CD4-positive, alpha-beta T cell treated with Interleukin-4 for 4 hours (primary cell): Measurements from ENCODE around the gene RABEP1.

Source experiments
- DNase-seq: peaks from one replicate; pipeline ENCODE4 v3.0.0-alpha.2; 2020

RABEP1 gene

GRCh38 chr17:5362162-5362811 lies 80.2 kb downstream of the RABEP1 start:
- no peak for DNase-seq

DNA sequence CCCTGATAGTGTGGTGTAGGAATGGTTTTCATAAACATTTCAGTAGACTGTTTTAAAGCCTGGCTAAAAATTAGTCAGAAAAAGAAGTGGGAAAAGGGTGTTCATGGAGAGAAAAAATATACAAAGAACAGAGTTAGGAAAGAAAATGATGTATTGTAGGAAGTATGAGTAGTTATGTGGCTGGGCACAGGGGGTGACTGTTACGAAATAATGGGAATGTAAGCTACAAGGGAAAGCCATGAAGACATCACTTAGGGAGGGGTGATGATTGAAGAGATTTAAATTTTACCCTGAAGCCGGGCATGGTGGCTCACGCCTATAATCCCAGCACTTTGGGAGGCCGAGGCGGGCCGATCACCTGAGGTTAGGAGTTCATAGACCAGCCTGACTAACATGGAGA lies 82.1 kb downstream of the RABEP1 start:
- no peak for DNase-seq

GRCh38 chr17:5364696-5365095 lies 82.6 kb downstream of the RABEP1 start:
- no peak for DNase-seq

DNA sequence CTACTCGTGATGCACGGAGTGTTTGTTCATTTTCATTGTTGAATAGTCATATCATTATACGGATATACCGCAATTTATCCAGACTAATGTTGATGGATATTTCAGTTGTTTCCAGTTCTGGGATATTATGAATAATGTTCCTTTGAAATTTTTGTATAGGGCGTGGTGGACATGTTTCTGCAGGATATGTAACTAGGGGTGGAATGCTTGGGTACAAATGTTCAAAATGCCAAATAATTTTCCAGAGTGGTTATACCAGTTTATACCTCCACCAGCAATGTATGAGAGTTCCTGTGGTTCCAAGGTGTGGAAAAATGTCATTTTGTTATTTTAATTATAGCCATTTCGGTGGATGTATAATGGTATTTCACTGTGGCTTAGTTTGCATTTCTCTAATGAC lies 83.7 kb downstream of the RABEP1 start:
- no peak for DNase-seq

- no peak for DNase-seq
Measured at GRCh38 chr17:5370411-5370810, 88.3 kb downstream of the RABEP1 start.

GRCh38 chr17:5373112-5373511 lies 91.0 kb downstream of the RABEP1 start:
- no peak for DNase-seq

DNA sequence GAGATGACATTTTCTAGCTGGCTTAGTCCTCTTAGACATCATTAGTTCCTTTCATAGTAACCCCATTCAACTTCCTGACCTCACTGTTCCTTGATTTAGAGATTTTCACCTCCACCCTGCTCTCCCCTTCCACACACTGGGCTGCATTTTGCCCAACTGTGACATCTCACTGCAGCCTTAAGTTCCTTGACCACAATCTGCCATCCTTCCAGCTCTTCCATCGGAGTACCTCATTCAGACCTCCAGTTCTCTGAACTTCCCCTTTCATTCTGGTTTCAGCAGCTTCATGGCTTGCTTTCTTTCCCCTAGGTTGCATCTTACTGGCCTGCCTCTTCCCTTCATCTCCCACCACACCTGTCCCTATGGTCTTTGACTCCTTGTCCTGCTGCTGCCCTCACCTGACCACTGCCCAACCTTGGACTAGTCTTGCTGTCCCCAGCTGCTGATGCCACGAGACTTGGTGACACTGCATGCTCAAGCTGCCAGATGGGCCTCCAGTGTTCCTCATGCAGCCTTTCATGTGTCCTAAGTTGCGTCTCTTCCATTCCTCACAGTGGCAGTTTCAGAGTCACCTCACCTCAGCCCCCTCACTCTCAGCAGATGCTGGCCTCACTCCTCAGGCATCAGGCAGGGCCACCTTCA lies 96.6 kb downstream of the RABEP1 start:
- no peak for DNase-seq

- DNase-seq = no peak
Measured at GRCh38 chr17:5379351-5380107, 97.4 kb downstream of the RABEP1 start.

DNA sequence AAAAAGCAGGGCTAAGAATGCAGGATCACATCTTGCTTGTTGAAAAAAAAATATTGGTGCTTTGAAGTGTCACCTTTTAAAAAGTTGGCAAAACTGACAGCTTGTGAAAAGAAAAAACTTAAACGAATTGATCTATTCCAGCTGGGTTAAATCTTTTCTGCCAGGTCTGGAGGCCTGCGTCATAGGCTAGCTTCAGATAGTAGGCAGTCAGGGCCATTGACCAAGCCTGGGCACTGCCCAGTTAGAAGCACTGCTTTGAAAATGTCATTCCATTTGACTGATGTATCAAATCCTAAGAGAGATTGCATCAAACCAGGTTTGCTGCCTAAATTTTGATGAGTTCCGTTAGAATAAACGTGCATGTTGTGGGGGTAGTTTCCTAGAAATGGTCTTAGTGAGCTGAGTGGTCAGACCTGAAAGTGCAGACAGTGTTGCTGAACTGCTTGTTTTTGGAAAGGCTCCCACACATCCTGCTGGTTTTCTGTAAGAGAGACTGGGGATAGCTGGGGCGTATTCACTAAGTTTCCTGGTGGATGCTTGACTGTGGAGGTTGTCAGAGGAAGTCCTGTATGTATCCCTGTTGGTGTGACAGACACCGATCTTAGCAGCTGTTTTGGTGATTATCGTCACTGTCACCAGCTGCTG lies 98.5 kb downstream of the RABEP1 start:
- DNase-seq = no peak

DNA sequence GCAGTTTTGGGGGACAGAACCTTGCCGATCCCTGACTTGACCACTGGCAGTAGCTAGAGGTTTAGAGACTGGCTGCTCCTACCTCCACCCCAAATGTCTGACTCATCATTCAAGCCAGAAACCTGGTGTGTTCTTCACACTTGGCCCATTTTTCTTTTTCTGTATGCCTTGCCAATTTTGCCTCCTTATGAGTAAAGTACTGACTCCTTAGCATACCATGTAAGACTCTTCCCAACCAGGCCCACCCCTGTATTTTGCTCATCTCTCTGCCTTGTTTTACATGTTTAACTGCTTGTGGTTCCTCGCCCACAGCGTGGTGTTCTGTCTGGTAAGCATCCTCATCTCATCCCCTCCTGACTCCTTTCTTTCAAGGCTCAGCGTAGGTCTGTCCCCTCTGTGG lies 99.5 kb downstream of the RABEP1 start:
- no peak for DNase-seq

DNA sequence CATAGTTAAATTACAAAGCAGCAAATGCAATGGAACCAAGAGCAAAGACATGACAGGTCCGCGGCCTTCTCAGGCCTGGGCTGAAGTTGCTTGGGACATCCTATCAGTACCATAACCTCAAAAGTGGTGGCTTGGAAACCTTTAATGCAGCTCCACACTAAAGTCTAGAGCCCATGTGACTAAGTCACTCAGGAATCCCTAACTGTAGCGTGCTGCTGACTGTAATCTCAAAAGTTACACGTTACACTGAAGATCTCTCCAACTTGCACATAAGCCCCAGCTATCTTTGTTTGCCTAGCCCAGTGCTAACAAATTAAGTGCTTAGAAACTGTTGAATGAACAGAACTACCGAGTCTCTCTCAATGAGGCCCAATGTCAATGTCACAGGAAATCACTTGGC lies 109.6 kb downstream of the RABEP1 start:
- no peak for DNase-seq

GRCh38 chr17:5396612-5397011 lies 114.5 kb downstream of the RABEP1 start:
- no peak for DNase-seq

- DNase-seq = no peak
Measured at GRCh38 chr17:5399767-5400166, 117.7 kb downstream of the RABEP1 start.

DNA sequence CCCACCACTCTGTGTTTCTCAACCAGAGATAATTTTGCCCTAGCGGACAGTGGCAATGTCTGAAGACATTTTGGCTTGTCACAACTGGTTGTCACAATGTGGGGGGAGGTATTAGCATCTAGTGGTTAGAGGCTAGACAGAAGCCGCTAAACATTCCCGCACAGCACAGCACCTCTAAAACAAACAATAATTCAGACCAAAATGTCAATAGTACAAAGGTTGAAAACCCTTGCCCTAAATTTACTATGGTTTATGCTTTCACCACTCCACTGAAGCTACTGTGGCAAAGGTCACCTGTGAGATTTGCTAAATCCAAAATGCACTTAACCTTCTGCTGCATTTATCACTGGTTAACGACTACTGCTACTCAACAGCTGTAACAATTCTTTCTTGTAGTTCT lies 123.3 kb downstream of the RABEP1 start:
- DNase-seq = no peak

- DNase-seq = no peak
Measured at GRCh38 chr17:5408186-5408585, 126.1 kb downstream of the RABEP1 start.

- DNase-seq = no peak
Measured at GRCh38 chr17:5410594-5411272, 128.6 kb downstream of the RABEP1 start.

DNA sequence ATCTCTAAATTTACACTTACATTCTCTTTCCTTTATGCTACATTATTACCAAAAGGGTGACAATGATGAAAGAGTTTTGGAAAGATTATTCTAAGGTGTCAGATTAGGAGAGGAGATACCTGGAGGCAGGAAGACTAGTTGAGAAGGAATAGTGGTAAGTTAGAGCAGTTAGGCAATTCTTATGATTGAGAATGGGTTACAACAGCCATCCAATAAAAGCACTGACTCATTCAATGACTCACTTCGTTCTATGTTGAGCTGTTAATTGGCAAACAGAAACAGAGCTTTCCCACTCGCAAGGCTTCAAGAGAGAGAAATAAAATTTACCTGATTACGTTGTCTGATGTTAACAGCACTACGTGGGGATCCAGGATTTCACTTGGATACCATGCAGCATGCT lies 131.6 kb downstream of the RABEP1 start:
- DNase-seq = no peak

DNA sequence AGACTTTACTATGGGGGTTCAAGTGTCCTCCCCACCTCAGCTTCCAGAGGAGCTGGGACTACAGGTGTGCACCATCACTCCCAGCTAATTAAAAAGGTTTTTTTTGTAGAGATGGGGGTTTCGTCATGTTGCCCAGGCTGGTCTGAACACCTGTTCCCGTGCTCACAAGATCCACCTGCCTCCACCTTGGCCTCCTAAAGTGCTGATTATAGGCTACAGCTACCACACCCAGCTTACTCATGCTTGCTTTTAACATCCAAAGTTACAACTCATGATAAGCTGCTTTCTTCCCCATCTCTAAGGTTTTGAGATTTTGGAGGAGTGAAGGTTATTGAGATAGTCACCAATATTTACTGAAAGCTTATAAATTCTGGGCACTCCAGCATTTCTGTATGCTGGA lies 134.8 kb downstream of the RABEP1 start:
- DNase-seq = no peak

GRCh38 chr17:5418858-5419355 lies 136.8 kb downstream of the RABEP1 start:
- peak; percentile 75 for DNase-seq

DNA sequence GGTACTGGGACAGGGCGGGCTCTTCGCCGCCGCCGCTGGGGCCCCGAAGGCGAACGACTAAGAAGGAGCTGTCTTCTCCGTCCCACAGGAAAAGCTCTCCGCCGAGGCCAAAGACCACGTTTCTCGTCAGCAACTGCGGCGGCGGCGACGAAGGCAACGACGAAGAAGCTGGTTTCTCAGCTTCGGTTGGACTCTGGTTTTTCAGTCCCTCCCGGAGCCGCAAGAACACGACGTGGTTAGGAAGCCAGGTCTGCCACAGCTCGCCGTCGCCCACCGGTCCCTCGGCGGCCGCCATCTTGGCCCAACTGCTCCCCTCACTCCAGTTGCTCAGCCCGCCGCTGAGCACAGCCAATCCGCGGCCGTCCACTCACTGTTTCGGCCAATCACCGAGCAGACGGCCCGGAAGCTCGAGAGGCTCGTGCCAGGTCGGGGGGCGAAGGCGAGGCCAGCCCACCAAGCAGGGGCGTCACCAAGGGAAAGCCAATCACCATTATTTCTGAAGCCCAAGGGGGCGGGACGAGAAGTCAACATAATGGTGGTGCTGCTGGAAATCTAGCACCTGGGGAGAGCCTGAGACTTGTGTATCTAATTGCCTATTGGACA lies 137.4 kb downstream of the RABEP1 start, which contains the start of gene NUP88:
NUP88 (minus strand) TSS at position 307 of the 603 bp plus-strand sequence; CDS start at position 295, 12 bp downstream.
- peak; percentile 95 for DNase-seq

DNA sequence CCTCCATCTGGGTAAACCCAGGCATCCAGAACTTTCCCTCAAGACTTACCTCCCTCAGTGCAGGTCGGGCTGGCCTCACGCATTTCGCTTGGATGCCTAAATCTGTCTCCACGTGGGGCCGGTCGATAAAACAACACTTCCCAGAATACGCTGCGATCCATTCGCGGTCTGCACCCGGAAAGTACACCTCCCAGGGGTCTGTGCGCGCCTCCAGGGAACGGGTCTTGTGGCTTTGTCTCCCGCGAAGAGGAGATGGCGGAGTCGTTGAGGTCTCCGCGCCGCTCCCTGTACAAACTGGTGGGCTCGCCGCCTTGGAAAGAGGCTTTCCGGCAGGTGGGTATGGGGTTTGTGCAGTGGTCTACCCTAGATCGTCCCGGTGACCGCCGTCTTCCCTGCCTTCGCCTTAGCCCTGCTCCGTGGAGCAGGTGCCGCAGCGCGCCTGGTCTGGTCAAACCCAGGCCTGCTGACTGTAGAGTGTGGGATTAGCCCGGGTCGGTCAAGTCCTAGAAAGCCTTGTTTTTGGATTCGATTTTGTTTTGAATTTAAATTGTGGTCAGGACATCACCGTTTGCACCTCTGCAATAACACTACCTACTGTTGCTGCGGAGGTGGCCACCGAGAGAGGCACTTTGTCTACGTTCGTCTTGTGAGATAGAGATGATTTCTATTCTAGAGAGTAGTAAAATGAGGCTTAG lies 138.0 kb downstream of the RABEP1 start, which contains the start of gene RPAIN:
RPAIN (plus strand) TSS at position 224 of the 695 bp plus-strand sequence; CDS start at position 253, 29 bp downstream.
- peak; percentile 83 for DNase-seq
